ENCODE data around the gene CHAMP1.

- TF ChIP-seq CTCF (conservative IDR thresholded peaks at IDR 0.05) (no peak), EZH2 (IDR thresholded peaks at IDR 0.05; ENCODE audit: low read depth) (no peak)
Measured at GRCh38 chr13:114304346-114305034, 9.8 kb upstream of the CHAMP1 start.
